Spinal cord (tissue), 10 donors: ENCODE results near the gene C11orf68. TPM values are rescaled to one million over a fixed set of nuclear protein-coding genes. Genes with fewer than 3 reads are reported as not detected.

Source experiments
- DNase-seq, 6 donors: peaks; one replicate each; pipeline versions ENCODE4 v3.0.0 to v3.0.0-alpha.2; 2013 to 2015; ENCODE audit warnings: low spot score in 6 of 6, low read depth in 4 of 6
- H3K27ac ChIP-seq: one replicate; pipeline ENCODE4 v1.5.1; 2013; ENCODE audit warnings: low read depth, low read length, control low read depth
- H3K27me3 ChIP-seq: one replicate; pipeline ENCODE4 v1.6.1; 2013; ENCODE audit warnings: low read length; ENCODE audit not compliant: control insufficient read depth, insufficient read depth
- H3K36me3 ChIP-seq: one replicate; pipeline ENCODE4 v1.6.1; 2013; ENCODE audit warnings: low read length; ENCODE audit not compliant: control insufficient read depth, insufficient read depth
- H3K4me1 ChIP-seq: one replicate; pipeline ENCODE4 v1.6.1; 2013; ENCODE audit warnings: low read length; ENCODE audit not compliant: control insufficient read depth, insufficient read depth
- H3K4me3 ChIP-seq: one replicate; pipeline ENCODE4 v1.5.1; 2013; ENCODE audit warnings: low read depth, low read length, control low read depth
- H3K9me3 ChIP-seq: one replicate; pipeline ENCODE4 v1.6.1; 2013; ENCODE audit warnings: low read length; ENCODE audit not compliant: control insufficient read depth, insufficient read depth
- WGBS: methylation state at CpG from one replicate; pipeline ENCODE4 v1.1.5; 2013; ENCODE audit warnings: missing lambda C conversion rate; ENCODE audit not compliant: insufficient coverage; 5-methylcytosine and 5-hydroxymethylcytosine counted together
- long read RNA-seq, 4 donors: transcript quantifications; one replicate each; lab custom pipeline, GENCODE V29; 2026
- polyA plus RNA-seq, 2 donors: library from polyadenylated mRNA; unstranded; fragments of 120-200 nt; gene quantifications; one replicate each; pipeline ENCODE4 v1.2.1, GENCODE V29; 2013; ENCODE audit not compliant: insufficient read length in 2 of 2
- total RNA-seq, 2 donors: library from RNA; depleted of rRNA in 1 of 2; stranded (reverse); fragments of 120-200 nt in 1 of 2; fragments of >200 nt in 1 of 2; gene quantifications; one replicate each; pipeline versions ENCODE4 v1.2.3 to v1.2.4, GENCODE V29; 2013 to 2014
- donor health status: healthy.

C11orf68 gene
- 10 to 100 TPM; 13.9 to 20.4 TPM for total RNA-seq
- polyA plus RNA-seq = 10 to 100 TPM; 62.3 to 66.2 TPM
- long read RNA-seq, donor 1, transcript C11orf68-202 (2 exons, 1,559 nt) = major isoform, 29 of 429 reads
- long read RNA-seq, donor 1, transcript C11orf68-201 (2 exons, 1,619 nt) = minor isoform, 15 of 429 reads
- long read RNA-seq, donor 1, transcript C11orf68-203 (1 exons, 1,528 nt) = minor isoform, 27 of 429 reads
- long read RNA-seq, donor 1, partial matches to known transcripts = 138 of 429 reads
- long read RNA-seq, donor 1, other reads (novel, unspliced or antisense) = 220 of 429 reads
- long read RNA-seq, donor 2, transcript C11orf68-201 (2 exons, 1,619 nt) = minor isoform, 6 of 26 reads
- long read RNA-seq, donor 2, transcript C11orf68-203 (1 exons, 1,528 nt) = major isoform, 11 of 26 reads
- long read RNA-seq, donor 2, transcript C11orf68-202 (2 exons, 1,559 nt) = minor isoform, 9 of 26 reads
- long read RNA-seq, donor 2, partial matches to known transcripts = 0 of 26 reads
- long read RNA-seq, donor 2, other reads (novel, unspliced or antisense) = 0 of 26 reads
- long read RNA-seq, donor 3, transcript C11orf68-201 (2 exons, 1,619 nt) = minor isoform, 7 of 32 reads
- long read RNA-seq, donor 3, transcript C11orf68-203 (1 exons, 1,528 nt) = major isoform, 13 of 32 reads
- long read RNA-seq, donor 3, transcript C11orf68-202 (2 exons, 1,559 nt) = minor isoform, 12 of 32 reads
- long read RNA-seq, donor 3, partial matches to known transcripts = 0 of 32 reads
- long read RNA-seq, donor 3, other reads (novel, unspliced or antisense) = 0 of 32 reads
- long read RNA-seq, donor 4, transcript C11orf68-203 (1 exons, 1,528 nt) = major isoform, 33 of 56 reads
- long read RNA-seq, donor 4, transcript C11orf68-201 (2 exons, 1,619 nt) = minor isoform, 7 of 56 reads
- long read RNA-seq, donor 4, transcript C11orf68-202 (2 exons, 1,559 nt) = minor isoform, 16 of 56 reads
- long read RNA-seq, donor 4, partial matches to known transcripts = 0 of 56 reads
- long read RNA-seq, donor 4, other reads (novel, unspliced or antisense) = 0 of 56 reads

GRCh38 chr11:65918211-65919140, at the start of gene C11orf68:
Gene C11orf68, minus strand, starts transcription at chr11:65919062. Its CDS starts 31 bp downstream, at chr11:65919031.
- 6% methylated on average over 69 of the region's 77 CpGs for WGBS
- Histone ChIP-seq H3K9me3 (no peaks in the 10 kb centered on the region), H3K4me1 (peaks cover 49% of the 10 kb centered on the region), H3K36me3 (peaks cover 52% of the 10 kb centered on the region), H3K27me3 (no peaks in the 10 kb centered on the region), H3K27ac (peak within 1 kb of the TSS; percentile 71), H3K4me3 (peak within 1 kb of the TSS; percentile 89)
- no peak for DNase-seq

GRCh38 chr11:65967329-65967934, 48.6 kb upstream of the C11orf68 start:
- H3K36me3 ChIP-seq = peaks cover 75% of the 10 kb centered on the region
- WGBS = 93% methylated on average over 27 of the region's 30 CpGs

GRCh38 chr11:65965986-65966762, 47.3 kb upstream of the C11orf68 start:
- WGBS = 96% methylated on average over 36 of the region's 36 CpGs
- peaks cover 71% of the 10 kb centered on the region for H3K36me3 ChIP-seq

More at GRCh38 chr11:65967329-65967934, 48.6 kb upstream of the C11orf68 start:
- DNase-seq = no peak
- Histone ChIP-seq H3K27ac (no peak overlapping the region), H3K4me3 (no peak overlapping the region), H3K27me3 (no peaks in the 10 kb centered on the region), H3K4me1 (peaks cover 22% of the 10 kb centered on the region), H3K9me3 (no peaks in the 10 kb centered on the region)

GRCh38 chr11:65964906-65965305, 46.0 kb upstream of the C11orf68 start:
- Histone ChIP-seq H3K4me1 (peaks cover 30% of the 10 kb centered on the region), H3K4me3 (no peak overlapping the region), H3K27ac (no peak overlapping the region), H3K27me3 (no peaks in the 10 kb centered on the region), H3K36me3 (peaks cover 63% of the 10 kb centered on the region), H3K9me3 (no peaks in the 10 kb centered on the region)
- no peak for DNase-seq
- 93% methylated on average over 8 of the region's 10 CpGs for WGBS

More at GRCh38 chr11:65965986-65966762, 47.3 kb upstream of the C11orf68 start:
- peaks cover 25% of the 10 kb centered on the region for H3K4me1 ChIP-seq
- H3K27me3 ChIP-seq = no peaks in the 10 kb centered on the region
- no peak overlapping the region for H3K4me3 ChIP-seq
- DNase-seq = no peak
- no peaks in the 10 kb centered on the region for H3K9me3 ChIP-seq
- no peak overlapping the region for H3K27ac ChIP-seq

- H3K4me3 ChIP-seq = peak overlapping the region; percentile 87
- peak overlapping the region; percentile 3 for H3K27ac ChIP-seq
- WGBS = 12% methylated on average over 12 of the region's 13 CpGs
Observed at GRCh38 chr11:65962141-65962564, 43.3 kb upstream of the C11orf68 start.

GRCh38 chr11:65961267-65962140, 42.6 kb upstream of the C11orf68 start, which contains the start of gene SART1:
Gene SART1, plus strand, starts transcription at chr11:65961734. Its CDS starts 47 bp downstream, at chr11:65961781.
- under 1% methylated on average over 97 of the region's 97 CpGs for WGBS
- Histone ChIP-seq H3K4me1 (peaks cover 30% of the 10 kb centered on the region), H3K27ac (peak within 1 kb of the TSS; percentile 96), H3K36me3 (peaks cover 29% of the 10 kb centered on the region), H3K9me3 (no peaks in the 10 kb centered on the region), H3K4me3 (peak within 1 kb of the TSS; percentile 87), H3K27me3 (no peaks in the 10 kb centered on the region)
- peak; percentile 97 to 100 (median 98) for DNase-seq

More at GRCh38 chr11:65962141-65962564, 43.3 kb upstream of the C11orf68 start:
- Histone ChIP-seq H3K36me3 (peaks cover 36% of the 10 kb centered on the region), H3K27me3 (no peaks in the 10 kb centered on the region), H3K9me3 (no peaks in the 10 kb centered on the region), H3K4me1 (peaks cover 30% of the 10 kb centered on the region)
- peak in 3 of 6 donors; percentile 7 to 48 (median 33) for DNase-seq

GRCh38 chr11:65960824-65961266, 42.0 kb upstream of the C11orf68 start:
- peak overlapping the region; percentile 96 for H3K27ac ChIP-seq
- no peaks in the 10 kb centered on the region for H3K27me3 ChIP-seq
- H3K9me3 ChIP-seq = no peaks in the 10 kb centered on the region
- H3K36me3 ChIP-seq = peaks cover 23% of the 10 kb centered on the region
- peak overlapping the region; percentile 87 for H3K4me3 ChIP-seq
- 45% methylated on average over 10 of the region's 16 CpGs for WGBS
- peaks cover 30% of the 10 kb centered on the region for H3K4me1 ChIP-seq
- DNase-seq = no peak
